GM12878 (cell line): ENCODE results near the gene MGME1. TPM values are rescaled to one million over a fixed set of nuclear protein-coding genes. Genes with fewer than 3 reads are reported as not detected.

Experiments
- ATAC-seq: fragments of 200-7000 bp; cut with Tn5 transposase; 3 replicates; pipeline ENCODE4 v1.9.1; 2020; ENCODE audit warnings: mild to moderate bottlenecking, moderate library complexity
- BruUV-seq: library from RNA; stranded (reverse); fragments of 400-500 nt; replicated peaks from 2 replicates; lab custom pipeline; 2021; lab: Mats Ljungman, UMichigan
- CTCF ChIA-PET: fragments of 300-600 bp; sonication (Branson Sonifier 250); formaldehyde crosslinking; extraction: SDS; loops from one replicate; lab custom pipeline; 2021; ENCODE audit warnings: inconsistent platforms; lab: Yijun Ruan, JAX
- POLR2A ChIA-PET: fragments of 350-600 bp; formaldehyde crosslinking; extraction: SDS; loops from one replicate; lab custom pipeline; 2021; ENCODE audit warnings: inconsistent platforms; lab: Charles Lee
- RAD21 ChIA-PET: fragments of 300-600 bp; sonication (Branson Sonifier 250); formaldehyde crosslinking; loops from one replicate; lab custom pipeline; 2023; ENCODE audit warnings: antibody characterized with exemption; ENCODE audit not compliant: unreplicated experiment; lab: Charles Lee
- SMC1A ChIA-PET: fragments of 300-600 bp; sonication (Branson Sonifier 250); formaldehyde crosslinking; loops from one replicate; lab custom pipeline; 2023; ENCODE audit not compliant: unreplicated experiment, uncharacterized antibody; lab: Charles Lee
- DNase-seq: peaks from one replicate; pipeline ENCODE4 v3.0.0-alpha.2; 2011; ENCODE audit warnings: low read depth, low spot score
- FAIRE-seq: peaks from 3 replicates; lab custom pipeline; 2011; peaks lifted over from hg19 to GRCh38; lab: Jason Lieb, UNC
- H2AFZ ChIP-seq: 2 replicates; pipeline ENCODE4 v1.6.0; 2011; ENCODE audit warnings: low read depth, low read length, control low read depth; ENCODE audit not compliant: control insufficient read depth
- H3K27ac ChIP-seq: 2 replicates; pipeline ENCODE4 v1.5.1; 2011; ENCODE audit warnings: control low read depth; ENCODE audit not compliant: control insufficient read depth, insufficient read depth
- H3K27me3 ChIP-seq, 2 experiments: replicated peaks in 1 of 2; 2 replicates each; pipeline versions ENCODE4 v1.6.0 to v1.6.1; 2011; ENCODE audit warnings: low read length in 1 of 2; ENCODE audit not compliant: control insufficient read depth in 2 of 2, insufficient read depth in 2 of 2
- H3K36me3 ChIP-seq, 2 experiments: 2 replicates each; pipeline ENCODE4 v1.5.1; 2011; ENCODE audit warnings: low read length in 1 of 2; ENCODE audit not compliant: control insufficient read depth in 2 of 2, insufficient read depth in 2 of 2
- H3K4me1 ChIP-seq: 2 replicates; pipeline ENCODE4 v1.6.1; 2011; ENCODE audit warnings: mild to moderate bottlenecking, low read length, moderate library complexity, mixed read lengths; ENCODE audit not compliant: control insufficient read depth, insufficient read depth
- H3K4me2 ChIP-seq: 2 replicates; pipeline ENCODE4 v1.6.0; 2011; ENCODE audit warnings: control low read depth; ENCODE audit not compliant: control insufficient read depth, insufficient read depth
- H3K4me3 ChIP-seq: fragments of 200-600 bp; sonication (generic); 2 replicates; pipeline ENCODE4 v1.5.1; 2016
- H3K79me2 ChIP-seq: 2 replicates; pipeline ENCODE4 v1.6.0; 2011; ENCODE audit warnings: low read length; ENCODE audit not compliant: control insufficient read depth, insufficient read depth
- H3K9ac ChIP-seq: 2 replicates; pipeline ENCODE4 v1.8.0; 2011; ENCODE audit warnings: low read length, control low read depth, mixed read lengths; ENCODE audit not compliant: control insufficient read depth, insufficient read depth
- H3K9me3 ChIP-seq: replicated peaks from 3 replicates; pipeline ENCODE4 v1.5.1; 2011; ENCODE audit warnings: mild to moderate bottlenecking, low read length; ENCODE audit not compliant: control insufficient read depth, insufficient read depth
- H4K20me1 ChIP-seq: 2 replicates; pipeline ENCODE4 v1.6.0; 2011; ENCODE audit not compliant: control insufficient read depth, insufficient read depth
- EGR1 ChIP-seq, 2 experiments: IDR thresholded peaks; 1 replicate in 1 of 2; 2 replicates in 1 of 2; pipeline ENCODE4 v1.6.1; 2011 to 2012; ENCODE audit warnings: low read depth in 2 of 2, low read length in 2 of 2, borderline replicate concordance in 1 of 2, mild to moderate bottlenecking in 1 of 2, moderate library complexity in 1 of 2
- FOS ChIP-seq: IDR thresholded peaks from 3 replicates; pipeline ENCODE4 v1.6.1; 2011; ENCODE audit warnings: borderline replicate concordance; ENCODE audit not compliant: insufficient read length; ENCODE audit errors: extremely low read depth
- GABPA ChIP-seq: IDR thresholded peaks from 2 replicates; pipeline ENCODE4 v1.6.1; 2014; ENCODE audit warnings: antibody characterized with exemption, low read depth, mild to moderate bottlenecking, inconsistent platforms
- MEF2A ChIP-seq: IDR thresholded peaks from 2 replicates; pipeline ENCODE4 v1.6.1; 2011; ENCODE audit warnings: low read depth, mild to moderate bottlenecking, low read length, moderate library complexity; ENCODE audit not compliant: insufficient read depth
- RELB ChIP-seq: fragments of 450-650 bp; IDR thresholded peaks from 2 replicates; pipeline ENCODE4 v1.6.1; 2017; ENCODE audit warnings: low read depth, mild to moderate bottlenecking, moderate library complexity
- STAT1 ChIP-seq: fragments of 450-650 bp; conservative IDR thresholded peaks from 2 replicates; pipeline ENCODE4 v1.6.1; 2014; ENCODE audit warnings: antibody characterized with exemption, mild to moderate bottlenecking
- SUZ12 ChIP-seq: fragments of 200-600 bp; sonication (generic); IDR thresholded peaks from one replicate; pipeline ENCODE4 v1.6.1; 2018; ENCODE audit warnings: antibody characterized with exemption, mild to moderate bottlenecking; ENCODE audit not compliant: unreplicated experiment
- TARDBP ChIP-seq: IDR thresholded peaks from 2 replicates; pipeline ENCODE4 v1.6.1; 2016; ENCODE audit warnings: borderline replicate concordance
- ZBED1 ChIP-seq: IDR thresholded peaks from 2 replicates; pipeline ENCODE4 v1.6.1; 2016; ENCODE audit warnings: borderline replicate concordance
- WGBS: methylation state at CpG from one replicate; pipeline ENCODE4 v1.1.6; 2016; ENCODE audit warnings: low lambda C conversion rate; ENCODE audit not compliant: insufficient replicate concordance, insufficient coverage; ENCODE audit errors: missing lambda C conversion rate; 5-methylcytosine and 5-hydroxymethylcytosine counted together
- in situ Hi-C: fragments of 300-500 bp; cut with MboI; formaldehyde crosslinking; loops from 9 replicates; pipeline ENCODE4 v1.14.3; 2018; ENCODE audit warnings: mixed read lengths
- intact Hi-C: fragments of 100-400 bp; cut with micrococcal nuclease; formaldehyde crosslinking; loops from one replicate; pipeline ENCODE4 v1.14.2; 2022; ENCODE audit not compliant: unreplicated experiment
- polyA plus RNA-seq, 11 experiments: library from polyadenylated mRNA; depleted of rRNA in 4 of 11; unstranded in 6 of 11; stranded (reverse) in 5 of 11; fragments of >200 nt; fragmentation: Nextera tagmentation in 4 of 11; fragmentation: Illumina TruSeq in 1 of 11; extraction: Ambion mirVana in 4 of 11; extraction: Trizol in 1 of 11; gene quantifications; 1 replicate in 1 of 11; 2 replicates in 10 of 11; pipeline versions ENCODE4 v1.2.1 to v1.2.3, GENCODE V29; 2011 to 2016; ENCODE audit warnings: inconsistent platforms in 2 of 11, missing spikeins in 2 of 11, low read depth in 1 of 11
- total RNA-seq, 4 experiments: library from RNA; depleted of rRNA in 3 of 4; stranded (reverse); fragments of >200 nt in 3 of 4; fragmentation: Illumina TruSeq in 1 of 4; extraction: Trizol in 1 of 4; gene quantifications; 2 replicates each; pipeline versions ENCODE4 v1.2.1 to v1.2.3, GENCODE V29; 2013 to 2021
- TF ChIP-seq, protein P1 (sequence below): fragments of 150-350 bp; IDR thresholded peaks from 2 replicates; pipeline ENCODE4 v1.6.1; 2016; ENCODE audit warnings: low read depth, low read length

The MGME1 gene
- total and polyA plus RNA-seq, 10 of the 15 experiments (the other 5 are each of a cell fraction or from before 2014, with no cell fraction given): 13.4 to 44.8 (median 30.6) TPM

DNA sequence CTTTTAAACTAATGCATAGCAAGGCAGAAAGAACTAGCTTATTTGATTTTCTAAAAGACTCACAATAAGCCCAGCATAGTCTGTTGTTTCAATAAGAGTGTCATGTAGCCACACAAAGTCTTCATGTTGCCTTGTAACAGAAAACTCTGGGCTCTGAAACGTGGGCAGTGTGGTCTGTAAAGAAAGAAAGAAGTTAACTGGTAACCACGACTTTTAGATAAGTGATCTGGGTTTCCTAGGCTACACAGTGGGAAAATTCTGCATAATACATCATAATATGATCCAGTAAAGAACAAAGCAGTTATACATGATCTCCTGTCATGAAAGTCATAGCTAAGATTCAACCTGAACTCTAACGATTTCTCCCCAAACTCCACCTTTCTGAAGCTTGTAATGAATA is 13.5 kb upstream of the MGME1 start:
- ChIA-PET POLR2A (interaction anchor here (0.7 to 4.8 kb wide), 4 partner anchors 11 to 51 kb away, joined by 3 to 74 read pairs (median 20); partner anchors contain the start of genes MGME1 and SNX5), RAD21 (interaction anchor here (0.6 to 4.8 kb wide), 7 partner anchors 9 to 413 kb away, joined by 3 to 31 read pairs (median 4); partner anchors contain the start of gene RRBP1)
- in situ Hi-C loops: no loop called here
- WGBS: 11% methylated on average over 3 of the region's 3 CpGs
- peaks cover 38% of the 10 kb centered on the region for H3K4me1 ChIP-seq
- TF ChIP-seq RELB (no peak), GABPA (no peak), TARDBP (no peak), EGR1 (IDR thresholded peaks at IDR 0.05; ENCODE audit: borderline replicate concordance in 1 of 2, low read depth in 2 of 2, low read length in 2 of 2) (no peak), FOS (no peak), SUZ12 (no peak), MEF2A (no peak), STAT1 (no peak), ZBED1 (no peak)
- TF ChIP-seq, protein P1, sequence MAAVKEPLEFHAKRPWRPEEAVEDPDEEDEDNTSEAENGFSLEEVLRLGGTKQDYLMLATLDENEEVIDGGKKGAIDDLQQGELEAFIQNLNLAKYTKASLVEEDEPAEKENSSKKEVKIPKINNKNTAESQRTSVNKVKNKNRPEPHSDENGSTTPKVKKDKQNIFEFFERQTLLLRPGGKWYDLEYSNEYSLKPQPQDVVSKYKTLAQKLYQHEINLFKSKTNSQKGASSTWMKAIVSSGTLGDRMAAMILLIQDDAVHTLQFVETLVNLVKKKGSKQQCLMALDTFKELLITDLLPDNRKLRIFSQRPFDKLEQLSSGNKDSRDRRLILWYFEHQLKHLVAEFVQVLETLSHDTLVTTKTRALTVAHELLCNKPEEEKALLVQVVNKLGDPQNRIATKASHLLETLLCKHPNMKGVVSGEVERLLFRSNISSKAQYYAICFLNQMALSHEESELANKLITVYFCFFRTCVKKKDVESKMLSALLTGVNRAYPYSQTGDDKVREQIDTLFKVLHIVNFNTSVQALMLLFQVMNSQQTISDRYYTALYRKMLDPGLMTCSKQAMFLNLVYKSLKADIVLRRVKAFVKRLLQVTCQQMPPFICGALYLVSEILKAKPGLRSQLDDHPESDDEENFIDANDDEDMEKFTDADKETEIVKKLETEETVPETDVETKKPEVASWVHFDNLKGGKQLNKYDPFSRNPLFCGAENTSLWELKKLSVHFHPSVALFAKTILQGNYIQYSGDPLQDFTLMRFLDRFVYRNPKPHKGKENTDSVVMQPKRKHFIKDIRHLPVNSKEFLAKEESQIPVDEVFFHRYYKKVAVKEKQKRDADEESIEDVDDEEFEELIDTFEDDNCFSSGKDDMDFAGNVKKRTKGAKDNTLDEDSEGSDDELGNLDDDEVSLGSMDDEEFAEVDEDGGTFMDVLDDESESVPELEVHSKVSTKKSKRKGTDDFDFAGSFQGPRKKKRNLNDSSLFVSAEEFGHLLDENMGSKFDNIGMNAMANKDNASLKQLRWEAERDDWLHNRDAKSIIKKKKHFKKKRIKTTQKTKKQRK: no peak
- TF ChIP-seq, all 136 proteins: peak for 0
- Histone ChIP-seq H3K9me3 (no peaks in the 10 kb centered on the region), H3K27ac (peak overlapping the region; percentile 59), H3K9ac (no peak overlapping the region), H2AFZ (no peak overlapping the region), H3K4me2 (peak overlapping the region; percentile 56; the same call in 1 of the 2 replicates), H4K20me1 (peaks cover 7% of the 10 kb centered on the region), H3K36me3 (peaks cover 15 to 34% of the 10 kb centered on the region in 2 experiments), H3K4me3 (peak overlapping the region; percentile 43; the same call in 1 of the 2 replicates), H3K79me2 (peaks cover 78% of the 10 kb centered on the region), H3K27me3 (no peaks in the 10 kb centered on the region)
- DNase-seq (no peak), ATAC-seq (no peak), FAIRE-seq (no peak)
- intact Hi-C loops: loop anchor here (5.0 kb wide), 1 partner anchor 37 kb away; no protein-coding TSS in a partner anchor
- SMC1A ChIA-PET: interaction anchor here (0.7 to 5.7 kb wide), 13 partner anchors 10 to 383 kb away, joined by 3 to 32 read pairs (median 5); partner anchors contain the start of gene SNX5
- BruUV-seq: no TSS peak
- CTCF ChIA-PET: interaction anchor here (0.8 to 8.9 kb wide), 9 partner anchors 8 to 276 kb away, joined by 3 to 88 read pairs (median 8); partner anchors contain the start of genes MGME1 and SNX5
